ENCODE measurements around the gene EPB41L4A.
A peak's percentile ranks its signal among the peaks of the same experiment; 100 is the strongest.
"Not testable (repeated sequence)": the region's sequence is repeated elsewhere in the genome, so short reads cannot be mapped to it uniquely, and the experiment has no call there.

EPB41L4A gene

GRCh38 chr5:112419164-112419985, at the start of gene EPB41L4A:
Gene EPB41L4A, minus strand, starts transcription at chr5:112419277. Its CDS starts 238 bp downstream, at chr5:112419039.
- no peak for DNase-seq

DNA sequence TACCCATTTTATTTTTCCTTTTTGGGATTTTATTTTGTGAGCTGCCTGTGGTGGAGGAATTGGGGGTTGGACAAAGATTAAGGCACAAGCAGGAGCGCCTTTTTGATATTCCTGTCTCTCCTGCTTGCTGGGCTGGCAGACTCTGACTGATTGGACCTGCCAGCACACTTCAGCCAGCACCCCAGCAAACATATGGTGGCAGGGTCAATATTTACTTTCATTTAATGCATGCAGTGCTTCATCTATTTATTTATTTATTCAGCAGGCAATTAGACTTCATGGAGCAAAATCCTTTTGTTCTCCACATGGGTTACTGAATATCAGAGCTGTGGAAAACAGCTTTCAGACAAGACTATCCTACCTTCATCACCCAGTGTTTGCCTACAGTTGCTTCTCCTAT, 48.4 kb upstream of the EPB41L4A start:
- no peak for DNase-seq

DNA sequence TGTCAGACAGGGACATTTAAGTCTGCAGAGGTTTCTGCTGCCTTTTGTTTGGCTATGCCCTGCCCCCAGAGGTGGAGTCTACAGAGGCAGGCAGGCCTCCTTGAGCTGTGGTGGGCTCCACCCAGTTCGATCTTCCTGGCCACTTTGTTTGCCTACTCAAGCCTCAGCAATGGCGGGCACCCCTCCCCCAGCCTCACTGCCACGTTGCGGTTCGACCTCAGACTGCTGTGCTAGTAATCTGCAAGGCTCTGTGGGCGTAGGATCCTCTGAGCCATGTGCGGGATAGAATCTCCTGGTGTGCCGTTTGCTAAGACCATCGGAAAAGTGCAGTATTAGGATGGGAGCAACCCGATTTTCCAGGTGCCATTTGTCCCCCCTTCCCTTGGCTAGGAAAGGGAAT, 47.2 kb upstream of the EPB41L4A start:
- DNase-seq = not testable (repeated sequence)

DNA sequence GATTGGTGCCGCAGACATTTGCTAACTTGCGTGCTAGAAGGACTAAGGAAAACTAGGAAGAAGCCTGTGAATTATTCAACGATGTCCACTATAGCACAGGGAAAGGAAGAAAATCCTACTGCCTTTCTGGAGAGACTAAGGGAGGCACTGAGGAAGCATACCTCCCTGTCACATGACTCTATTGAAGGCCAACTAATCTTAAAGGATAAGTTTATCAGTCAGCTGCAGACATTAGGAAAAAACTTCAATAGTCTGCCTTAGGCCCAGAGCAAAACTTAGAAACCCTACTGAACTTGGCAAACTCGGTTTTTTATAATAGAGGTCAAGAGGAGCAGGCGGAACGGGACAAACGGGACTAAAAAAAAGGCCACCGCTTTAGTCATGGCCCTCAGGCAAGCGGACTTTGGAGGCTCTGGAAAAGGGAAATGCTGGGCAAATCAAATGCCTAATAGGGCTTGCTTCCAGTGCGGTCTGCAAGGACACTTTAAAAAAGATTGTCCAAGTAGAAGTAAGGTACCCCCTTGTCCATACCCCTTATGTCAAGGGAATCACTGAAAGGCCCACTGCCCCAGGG, 28.2 kb upstream of the EPB41L4A start:
- DNase-seq = not testable (repeated sequence)

GRCh38 chr5:112445626-112446350, 26.7 kb upstream of the EPB41L4A start:
- DNase-seq = no peak

DNA sequence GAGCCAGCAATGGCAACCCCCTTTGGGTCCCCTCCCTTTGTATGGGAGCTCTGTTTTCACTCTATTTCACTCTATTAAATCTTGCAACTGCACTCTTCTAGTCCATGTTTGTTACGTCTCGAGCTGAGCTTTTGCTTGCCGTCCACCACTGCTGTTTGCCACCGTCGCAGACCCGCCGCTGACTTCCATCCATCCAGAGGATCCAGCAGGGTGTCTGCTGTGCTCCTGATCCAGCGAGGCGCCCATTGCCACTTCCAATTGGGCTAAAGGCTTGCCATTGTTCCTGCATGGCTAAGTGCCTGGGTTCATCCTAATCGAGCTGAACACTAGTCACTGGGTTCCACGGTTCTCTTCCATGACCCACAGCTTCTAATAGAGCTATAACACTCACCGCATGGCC, 24.9 kb upstream of the EPB41L4A start:
- not testable (repeated sequence) for DNase-seq

GRCh38 chr5:112440031-112440430, 21.0 kb upstream of the EPB41L4A start:
- DNase-seq = no peak

- no peak for DNase-seq
Measured at GRCh38 chr5:112436144-112436543, 17.1 kb upstream of the EPB41L4A start.

GRCh38 chr5:112434641-112435040, 15.6 kb upstream of the EPB41L4A start:
- DNase-seq = no peak

DNA sequence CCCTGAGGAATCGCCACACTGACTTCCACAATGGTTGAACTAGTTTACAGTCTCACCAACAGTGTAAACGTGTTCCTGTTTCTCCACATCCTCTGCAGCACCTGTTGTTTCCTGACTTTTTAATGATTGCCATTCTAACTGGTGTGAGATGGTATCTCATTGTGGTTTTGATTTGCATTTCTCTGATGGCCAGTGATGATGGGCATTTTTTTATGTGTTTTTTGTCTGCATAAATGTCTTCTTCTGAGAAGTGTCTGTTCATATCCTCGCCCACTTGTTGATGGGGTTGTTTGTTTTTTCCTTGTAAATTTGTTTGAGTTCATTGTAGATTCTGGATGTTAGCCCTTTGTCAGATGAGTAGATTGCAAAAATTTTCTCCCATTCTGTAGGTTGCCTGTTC, 7.1 kb upstream of the EPB41L4A start:
- DNase-seq = not testable (repeated sequence)

GRCh38 chr5:112419986-112420864, 1.1 kb upstream of the EPB41L4A start:
- peak; percentile 5 for DNase-seq

- DNase-seq = no peak
Measured at GRCh38 chr5:112418659-112419163, 366 bp downstream of the EPB41L4A start.

DNA sequence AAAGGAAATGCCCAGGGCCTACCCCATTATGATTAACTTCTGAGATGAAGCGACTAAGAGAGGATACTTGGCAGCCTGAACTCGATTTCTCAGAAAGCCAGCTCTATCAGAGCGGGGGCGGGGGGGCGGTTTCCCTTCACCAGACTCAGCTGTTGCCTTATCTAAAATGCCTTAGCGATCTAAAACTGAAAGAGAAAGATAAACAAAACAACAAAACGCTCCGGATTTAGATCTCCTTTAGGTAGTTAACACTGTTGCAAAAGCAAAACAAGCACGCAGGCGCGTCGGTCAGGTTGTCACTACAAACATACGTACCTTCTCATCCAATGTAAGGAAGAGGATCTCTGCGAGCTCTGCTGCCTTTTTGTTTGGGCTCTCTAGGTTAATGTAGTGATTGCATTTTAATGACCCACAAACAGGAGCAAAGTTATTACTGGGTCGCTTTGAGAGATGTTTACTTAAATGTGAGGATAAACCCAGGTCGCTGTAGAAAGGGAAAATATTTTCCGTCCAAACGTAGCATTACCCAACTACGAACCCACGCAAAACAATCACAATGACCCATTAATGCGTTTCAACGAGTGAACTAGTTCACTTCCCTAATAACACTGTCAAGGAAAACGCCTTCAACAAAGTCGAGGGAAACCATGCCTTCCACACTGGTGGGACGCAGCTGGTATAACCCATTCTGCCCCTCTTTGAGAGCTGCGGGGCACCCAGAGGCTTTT, 982 bp downstream of the EPB41L4A start:
- DNase-seq = no peak

DNA sequence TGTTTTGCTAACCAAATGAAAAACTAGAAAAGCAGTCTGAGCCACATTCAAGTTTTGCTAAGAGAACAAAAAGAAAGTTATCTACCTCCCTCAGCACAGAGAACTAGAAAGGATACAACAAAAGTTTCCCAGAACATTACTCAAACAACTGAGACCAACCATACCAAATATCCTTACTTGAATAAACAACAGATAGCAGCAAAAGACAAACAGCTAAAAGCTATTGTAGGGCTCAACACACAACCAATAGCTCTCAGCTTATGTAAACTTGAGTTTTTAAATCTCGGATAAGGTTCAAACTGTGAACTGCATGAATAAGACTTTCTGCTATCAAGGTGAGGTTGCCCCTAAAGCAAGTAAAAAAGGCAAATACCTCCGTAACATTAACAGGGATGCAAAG, 3.5 kb downstream of the EPB41L4A start:
- DNase-seq = no peak

DNA sequence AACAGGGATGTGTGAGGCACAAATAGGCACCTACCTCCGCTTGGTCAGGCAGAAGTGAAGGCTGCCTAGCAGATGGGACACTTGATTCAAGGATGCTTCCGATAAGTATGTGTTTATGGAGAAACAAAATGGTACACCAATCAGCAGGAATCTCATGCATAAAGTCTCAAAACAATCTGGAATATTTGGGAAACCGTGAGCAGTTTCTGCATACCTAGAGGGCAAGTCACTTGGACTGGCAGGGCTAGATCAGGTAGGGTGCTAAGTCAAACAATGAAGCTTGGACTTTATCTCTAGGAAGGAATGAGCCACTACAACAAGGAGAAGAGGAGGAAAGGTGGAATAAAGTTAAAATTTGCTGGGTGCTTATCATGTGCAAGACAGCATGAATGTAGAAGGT, 5.5 kb downstream of the EPB41L4A start:
- DNase-seq = no peak

- no peak for DNase-seq
Measured at GRCh38 chr5:112412346-112412745, 6.7 kb downstream of the EPB41L4A start.

DNA sequence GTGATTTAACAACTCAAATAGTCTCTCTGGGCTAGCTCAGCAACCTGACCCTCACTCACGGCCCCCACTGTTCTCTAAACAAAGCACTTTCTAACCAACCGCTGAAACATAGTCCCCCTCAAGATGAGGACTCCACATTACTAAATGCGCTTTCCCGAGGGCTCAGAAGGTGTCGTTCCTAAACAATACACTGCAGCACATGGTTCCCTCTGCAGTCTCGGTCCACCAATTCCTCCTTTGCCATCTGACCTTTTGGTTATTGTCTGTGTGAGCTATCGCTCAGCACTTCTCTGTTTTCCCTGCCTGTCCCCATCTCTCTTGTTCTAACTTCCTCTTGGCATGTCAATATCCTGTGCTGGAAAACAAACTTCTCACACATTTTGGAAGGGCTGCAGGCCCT, 7.2 kb downstream of the EPB41L4A start:
- DNase-seq = no peak

- no peak for DNase-seq
Measured at GRCh38 chr5:112407666-112408065, 11.4 kb downstream of the EPB41L4A start.

DNA sequence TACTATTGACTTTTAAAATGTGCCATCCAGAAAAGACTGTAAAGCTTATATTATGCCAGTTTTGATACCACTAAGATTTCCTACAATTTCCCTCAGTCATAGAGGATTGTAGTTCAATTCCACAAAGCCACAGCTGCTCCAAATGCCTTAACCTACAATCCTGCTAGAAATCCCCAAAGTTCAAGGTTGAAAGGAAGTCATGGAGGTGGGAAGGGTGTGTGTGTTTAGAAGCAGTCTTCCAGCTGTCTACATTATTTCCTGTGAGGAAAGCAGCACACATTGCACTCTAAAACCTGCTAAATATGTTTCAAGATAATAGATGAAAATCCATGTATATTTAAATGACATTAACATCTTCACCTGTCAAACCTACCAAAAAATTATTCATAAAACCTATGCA, 11.8 kb downstream of the EPB41L4A start:
- no peak for DNase-seq

- DNase-seq = no peak
Measured at GRCh38 chr5:112403069-112403468, 16.0 kb downstream of the EPB41L4A start.

DNA sequence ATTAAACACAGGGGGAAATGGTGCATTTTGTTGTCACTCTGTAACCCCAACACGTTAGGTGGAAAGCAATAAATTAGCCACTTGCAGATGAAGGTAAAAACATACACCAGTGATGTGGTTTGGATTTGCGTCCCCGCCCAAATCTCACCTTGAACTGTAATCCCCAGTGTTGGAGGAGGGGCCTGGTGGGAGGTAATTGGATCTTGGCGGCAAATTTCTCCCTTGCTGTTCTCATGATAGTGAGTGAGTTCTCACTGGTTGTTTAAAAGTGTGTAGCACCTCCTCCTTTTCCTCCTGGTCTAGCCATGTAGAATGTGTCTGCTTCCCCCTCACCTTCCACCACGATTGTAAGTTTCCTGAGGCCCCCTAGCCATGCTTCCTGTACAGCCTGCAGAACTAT, 17.2 kb downstream of the EPB41L4A start:
- no peak for DNase-seq

DNA sequence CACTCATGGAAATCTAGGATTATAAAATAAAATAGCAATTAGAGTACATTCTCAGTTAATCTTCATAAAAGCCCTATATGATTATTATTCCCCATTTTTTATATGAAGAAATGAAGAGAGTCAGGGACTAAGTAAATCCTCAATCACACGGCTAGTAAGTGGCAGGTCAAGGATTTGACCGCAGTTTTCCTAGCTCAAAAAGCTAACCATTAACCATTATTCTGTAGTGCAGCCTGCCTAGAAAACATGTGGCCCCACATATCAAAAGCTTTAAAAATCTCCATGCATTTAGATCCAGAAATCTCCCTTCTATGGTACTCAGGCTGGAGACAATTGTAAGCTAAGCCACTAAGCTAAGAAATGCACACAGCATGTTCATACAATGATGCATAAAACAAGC, 21.4 kb downstream of the EPB41L4A start:
- no peak for DNase-seq

All from NCI-H2107 (cell line).